Tibial nerve (tissue), 4 donors: ENCODE measurements around the gene ENPP6.

Experiments used
- CTCF ChIP-seq, 5 experiments: fragments of 200-600 bp in 3 of 5; fragments of 450-650 bp in 2 of 5; sonication (generic) in 3 of 5; IDR thresholded peaks; one replicate each; pipeline ENCODE4 v1.5.1; 2016 to 2019; ENCODE audit warnings: antibody characterized with exemption in 5 of 5, mild to moderate bottlenecking in 3 of 5, moderate library complexity in 2 of 5
- EP300 ChIP-seq, 2 donors: sonication (generic); formaldehyde crosslinking; IDR thresholded peaks; one replicate each; pipeline ENCODE4 v1.6.1; 2017; ENCODE audit warnings: antibody characterized with exemption in 2 of 2, mild to moderate bottlenecking in 1 of 2
- POLR2A ChIP-seq, 2 donors: fragments of 450-650 bp; IDR thresholded peaks; one replicate each; pipeline ENCODE4 v1.6.1; 2017; ENCODE audit warnings: antibody characterized with exemption in 2 of 2, mild to moderate bottlenecking in 2 of 2, moderate library complexity in 2 of 2

GRCh38 chr4:184255361-184255760 is 37.7 kb upstream of the ENPP6 start:
- TF ChIP-seq CTCF (IDR thresholded peaks at IDR 0.05): no peak
- TF ChIP-seq EP300 (IDR thresholded peaks at IDR 0.05): no peak
- TF ChIP-seq POLR2A (IDR thresholded peaks at IDR 0.05): no peak
